PC-3 (cell line): ENCODE data around the gene RYR2.

ENCODE experiments used
- EZH2 ChIP-seq: fragments of 300-600 bp; sonication (generic); IDR thresholded peaks from one replicate; pipeline ENCODE4 v1.6.1; 2017; ENCODE audit warnings: antibody characterized with exemption, mild to moderate bottlenecking, low read length; ENCODE audit not compliant: unreplicated experiment
- TF ChIP-seq, protein P1 (sequence below): fragments of 300-600 bp; sonication (generic); conservative IDR thresholded peaks from 2 replicates; pipeline ENCODE4 v1.5.1; 2017; ENCODE audit warnings: antibody characterized with exemption, low read depth, mild to moderate bottlenecking, low read length

DNA sequence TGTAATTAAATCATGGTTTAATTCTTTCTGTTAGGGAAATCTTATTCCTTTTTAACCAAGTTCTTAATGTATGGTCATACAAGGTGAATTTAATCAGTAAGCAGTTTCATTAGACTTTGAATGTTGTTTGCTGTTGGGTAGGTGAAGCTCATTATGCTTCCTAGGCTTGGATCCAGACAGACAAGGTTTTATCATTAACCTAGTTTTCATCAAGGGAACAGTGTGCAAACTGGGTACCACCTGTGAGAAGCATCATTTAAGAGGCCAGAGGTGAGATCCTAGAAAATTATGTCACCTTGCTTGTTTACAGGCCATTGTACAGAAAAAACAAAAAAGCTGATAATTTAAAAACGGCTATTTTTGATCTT, 130.1 kb downstream of the RYR2 start:
- TF ChIP-seq, protein P1, sequence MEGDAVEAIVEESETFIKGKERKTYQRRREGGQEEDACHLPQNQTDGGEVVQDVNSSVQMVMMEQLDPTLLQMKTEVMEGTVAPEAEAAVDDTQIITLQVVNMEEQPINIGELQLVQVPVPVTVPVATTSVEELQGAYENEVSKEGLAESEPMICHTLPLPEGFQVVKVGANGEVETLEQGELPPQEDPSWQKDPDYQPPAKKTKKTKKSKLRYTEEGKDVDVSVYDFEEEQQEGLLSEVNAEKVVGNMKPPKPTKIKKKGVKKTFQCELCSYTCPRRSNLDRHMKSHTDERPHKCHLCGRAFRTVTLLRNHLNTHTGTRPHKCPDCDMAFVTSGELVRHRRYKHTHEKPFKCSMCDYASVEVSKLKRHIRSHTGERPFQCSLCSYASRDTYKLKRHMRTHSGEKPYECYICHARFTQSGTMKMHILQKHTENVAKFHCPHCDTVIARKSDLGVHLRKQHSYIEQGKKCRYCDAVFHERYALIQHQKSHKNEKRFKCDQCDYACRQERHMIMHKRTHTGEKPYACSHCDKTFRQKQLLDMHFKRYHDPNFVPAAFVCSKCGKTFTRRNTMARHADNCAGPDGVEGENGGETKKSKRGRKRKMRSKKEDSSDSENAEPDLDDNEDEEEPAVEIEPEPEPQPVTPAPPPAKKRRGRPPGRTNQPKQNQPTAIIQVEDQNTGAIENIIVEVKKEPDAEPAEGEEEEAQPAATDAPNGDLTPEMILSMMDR = no peak
- TF ChIP-seq EZH2 = no peak
